GM20431 (cell line): ENCODE results near the gene POLR2I.

Source experiments
- in situ Hi-C: fragments of 300-500 bp; cut with MseI, MboI; formaldehyde crosslinking; loops from one replicate; pipeline ENCODE4 v1.15.0; 2020; ENCODE audit warnings: low sequenced_read_pairs; ENCODE audit not compliant: unreplicated experiment

Gene POLR2I

DNA sequence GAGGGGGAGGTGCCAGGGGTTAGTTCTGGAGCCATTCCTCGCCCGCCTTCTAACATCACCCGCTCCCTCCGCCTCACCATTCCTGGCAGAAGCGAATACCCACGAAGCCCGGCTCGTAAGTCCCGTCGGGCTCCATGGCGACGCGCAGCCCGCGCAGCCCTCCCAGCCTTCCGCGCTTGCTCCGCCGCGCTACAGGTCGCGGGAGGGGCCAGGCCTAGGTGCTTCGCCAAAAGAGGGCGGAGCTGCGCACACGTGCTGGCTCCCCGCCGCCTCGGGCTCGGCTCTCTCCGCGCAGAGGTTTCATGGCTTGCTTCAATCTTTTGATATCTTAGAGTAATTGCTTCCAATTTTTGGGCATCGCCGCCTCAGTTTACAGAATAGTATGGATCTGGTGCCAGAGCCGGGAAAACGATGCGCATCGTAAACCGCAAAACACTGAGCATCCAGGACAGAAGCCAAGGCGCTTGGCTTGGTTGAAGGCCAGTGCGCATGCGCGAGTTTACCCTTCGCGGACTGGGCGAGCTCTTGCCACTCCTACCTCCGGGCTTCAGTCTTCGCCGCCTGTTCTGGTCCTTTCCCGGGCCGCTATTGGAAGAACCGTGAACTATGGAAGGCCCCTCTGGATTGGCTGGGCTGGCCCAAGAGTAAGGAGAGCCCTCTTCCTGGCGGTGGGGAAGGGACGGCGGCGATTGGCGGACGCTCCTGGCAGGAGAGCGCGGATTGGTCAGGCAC, at the start of gene POLR2I:
TSS of gene POLR2I (minus strand) at position 155 of the 732 bp plus-strand sequence. CDS start at position 136, 19 bp downstream.
- in situ Hi-C loops: no loop called here

GRCh38 chr19:36163813-36164212, 49.1 kb upstream of the POLR2I start:
- in situ Hi-C loops: no loop called here

- in situ Hi-C loops: no loop called here
These were observed 46.3 kb upstream of the POLR2I start for GRCh38 chr19:36160821-36161596.

DNA sequence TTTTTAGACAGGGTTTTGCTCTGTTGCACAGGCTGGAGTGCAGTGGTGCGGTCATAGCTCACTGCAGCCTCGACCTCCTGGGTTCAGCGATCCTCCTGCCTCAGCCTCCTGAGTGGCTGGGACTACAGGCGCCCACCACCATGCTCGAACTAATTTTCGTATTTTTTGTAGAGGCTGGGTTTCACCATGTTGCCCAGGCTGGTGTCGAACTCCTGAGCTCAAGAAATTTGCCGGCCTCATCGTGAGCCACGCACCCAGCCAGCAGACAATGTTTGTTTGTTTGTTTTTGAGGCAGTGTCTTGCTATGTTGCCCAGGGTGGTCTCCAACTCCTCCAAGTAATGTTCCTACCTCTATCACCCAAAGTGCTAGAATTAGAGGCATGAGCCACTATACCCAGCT, 38.5 kb upstream of the POLR2I start:
- in situ Hi-C loops: no loop called here

- in situ Hi-C loops: no loop called here
These were observed 37.8 kb upstream of the POLR2I start, which contains the start of gene COX7A1 for GRCh38 chr19:36152352-36153091. COX7A1 (minus strand) TSS chr19:36152447; CDS start chr19:36152407, 40 bp downstream.

DNA sequence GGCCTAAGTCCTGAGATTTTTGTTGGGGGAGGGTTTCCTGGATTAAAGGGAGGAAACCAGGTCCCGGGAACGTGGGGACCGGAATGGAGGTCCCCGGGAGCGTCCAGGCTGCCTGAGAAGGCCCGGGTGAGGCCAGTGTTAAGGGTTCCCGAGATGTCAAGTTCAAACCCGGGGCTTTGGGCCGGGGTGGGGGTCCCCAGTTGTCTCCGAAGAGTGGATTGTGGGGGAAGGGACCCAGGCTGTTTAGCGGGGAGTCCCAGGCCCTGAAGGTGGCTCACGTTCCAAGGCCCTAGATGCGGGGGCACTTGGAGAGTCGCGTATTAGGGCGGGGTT, 37.3 kb upstream of the POLR2I start:
- in situ Hi-C loops: no loop called here

DNA sequence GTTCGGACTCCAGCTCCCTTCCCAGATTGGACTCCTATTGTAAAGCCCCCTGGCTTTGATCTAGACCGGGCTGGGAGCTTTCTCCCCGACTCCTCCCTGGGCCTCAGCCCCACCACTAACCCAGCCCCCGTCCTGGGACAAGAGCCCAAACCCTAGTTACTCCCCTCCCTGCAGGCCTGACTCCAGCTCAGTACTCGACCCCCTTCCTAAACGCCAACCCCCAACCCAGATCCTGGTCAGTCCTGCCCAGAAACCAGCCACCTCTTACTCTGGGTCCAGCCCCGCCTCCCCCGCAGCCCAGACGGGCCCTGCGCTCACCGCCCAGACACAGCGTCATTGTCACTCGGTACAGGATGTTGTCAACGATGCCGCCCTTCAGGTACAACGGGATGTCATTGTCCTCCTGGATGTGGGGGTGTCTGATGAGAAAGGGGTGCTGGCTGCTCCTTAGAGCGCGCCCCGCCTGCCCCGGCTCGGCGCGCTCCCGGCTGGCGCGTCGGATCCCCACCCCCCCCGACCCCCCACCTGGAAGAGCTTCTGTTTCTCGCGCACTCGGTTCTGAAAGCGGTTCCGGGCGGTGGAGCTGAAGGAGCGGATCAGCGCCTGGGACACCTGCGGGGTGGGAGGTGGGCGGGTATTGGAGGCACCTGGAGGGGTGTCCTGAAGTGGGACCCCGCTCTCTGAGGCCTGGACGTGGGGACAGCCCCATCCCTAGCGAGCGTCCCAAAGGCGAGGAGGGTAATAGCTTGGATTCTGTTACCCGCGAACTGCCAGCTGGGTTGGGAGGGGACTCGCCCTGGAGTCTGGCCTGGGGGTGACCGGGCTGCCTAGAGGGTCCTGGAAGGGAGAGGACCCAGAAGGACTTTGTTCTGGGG, 36.7 kb upstream of the POLR2I start:
- in situ Hi-C loops: no loop called here

GRCh38 chr19:36150586-36150985, 35.9 kb upstream of the POLR2I start:
- in situ Hi-C loops: no loop called here

DNA sequence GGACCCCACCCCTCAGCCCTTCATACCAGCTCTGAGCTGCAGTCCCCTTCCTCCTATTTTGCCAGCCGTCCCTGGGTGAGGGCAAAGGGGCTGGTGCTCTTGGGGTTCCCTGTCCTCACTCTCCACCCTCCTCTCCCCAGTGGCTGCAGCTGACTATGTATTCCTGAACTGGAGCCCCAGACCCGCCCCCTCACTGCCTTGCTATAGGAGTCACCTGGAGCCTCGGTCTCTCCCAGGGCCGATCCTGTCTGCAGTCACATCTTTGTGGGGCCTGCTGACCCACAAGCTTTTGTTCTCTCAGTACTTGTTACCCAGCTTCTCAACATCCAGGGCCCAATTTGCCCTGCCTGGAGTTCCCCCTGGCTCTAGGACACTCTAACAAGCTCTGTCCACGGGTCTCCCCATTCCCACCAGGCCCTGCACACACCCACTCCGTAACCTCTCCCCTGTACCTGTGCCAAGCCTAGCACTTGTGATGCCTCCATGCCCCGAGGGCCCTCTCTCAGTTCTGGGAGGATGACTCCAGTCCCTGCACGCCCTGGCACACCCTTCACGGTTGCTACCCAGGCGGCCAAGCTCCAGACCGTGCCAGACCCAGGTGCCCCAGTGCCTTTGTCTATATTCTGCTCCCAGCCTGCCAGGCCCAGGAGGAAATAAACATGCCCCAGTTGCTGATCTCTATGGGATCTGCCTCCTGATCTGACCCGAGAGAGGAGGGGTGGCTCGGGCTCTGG, 35.2 kb upstream of the POLR2I start:
- in situ Hi-C loops: no loop called here

DNA sequence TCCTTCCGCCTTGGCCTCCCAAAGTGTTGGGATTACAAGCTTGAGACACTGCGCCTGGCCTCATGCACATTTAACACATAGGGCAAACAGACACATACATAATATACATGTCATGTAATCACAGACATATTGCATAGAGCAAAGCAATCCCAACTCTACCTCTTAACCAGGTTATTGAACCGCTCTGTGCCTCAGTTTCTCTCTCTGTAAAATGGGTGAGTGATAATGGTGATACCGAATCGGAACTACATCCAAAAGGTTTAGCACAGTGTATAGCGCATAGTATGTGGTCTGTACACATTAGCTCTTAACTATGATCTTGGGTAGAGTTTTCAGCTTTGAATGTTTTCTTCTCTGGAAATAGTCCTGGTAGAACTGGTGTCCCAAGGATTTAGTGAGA, 29.9 kb upstream of the POLR2I start:
- in situ Hi-C loops: no loop called here

GRCh38 chr19:36142496-36142895, 27.8 kb upstream of the POLR2I start:
- in situ Hi-C loops: no loop called here

- in situ Hi-C loops: no loop called here
These were observed 27.4 kb upstream of the POLR2I start for GRCh38 chr19:36142046-36142445.

DNA sequence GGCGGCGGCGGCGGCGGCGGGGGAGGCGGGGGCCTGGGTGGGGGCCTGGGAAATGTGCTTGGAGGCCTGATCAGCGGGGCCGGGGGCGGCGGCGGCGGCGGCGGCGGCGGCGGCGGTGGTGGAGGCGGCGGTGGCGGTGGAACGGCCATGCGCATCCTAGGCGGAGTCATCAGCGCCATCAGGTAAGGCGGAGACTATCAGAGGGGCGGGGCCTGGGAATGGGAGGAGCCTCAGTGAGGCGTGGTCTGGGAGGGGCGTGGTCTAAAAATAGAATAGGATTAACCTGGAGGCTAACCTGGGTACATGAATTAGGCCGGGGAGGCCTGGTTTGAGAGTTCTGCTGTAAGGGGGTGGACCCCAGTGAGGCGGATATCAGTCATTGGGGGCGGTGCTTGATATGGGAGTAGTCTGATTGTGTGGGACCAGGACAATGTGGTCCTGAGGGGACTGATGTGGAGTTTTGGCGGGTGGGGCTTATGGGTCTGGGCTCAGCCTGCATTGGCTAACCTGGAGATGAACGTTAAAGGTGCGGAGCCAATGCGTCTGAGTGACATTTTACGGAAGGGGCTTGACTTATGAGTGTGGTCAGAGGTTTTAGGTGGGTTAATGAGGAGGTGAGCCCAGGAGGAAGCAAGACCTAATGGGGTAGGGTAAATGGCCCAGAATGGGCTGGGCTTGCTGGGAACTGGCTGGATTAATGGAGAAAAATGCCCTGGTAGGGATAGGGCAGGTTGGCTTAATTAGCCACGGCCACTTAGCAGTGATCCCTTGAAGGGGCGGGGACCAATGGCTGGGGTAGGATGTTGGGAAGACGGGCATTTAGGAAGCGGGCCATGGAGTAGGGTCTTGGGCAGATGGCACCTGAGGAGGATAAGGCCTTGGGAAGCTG, 26.6 kb upstream of the POLR2I start:
- in situ Hi-C loops: no loop called here

DNA sequence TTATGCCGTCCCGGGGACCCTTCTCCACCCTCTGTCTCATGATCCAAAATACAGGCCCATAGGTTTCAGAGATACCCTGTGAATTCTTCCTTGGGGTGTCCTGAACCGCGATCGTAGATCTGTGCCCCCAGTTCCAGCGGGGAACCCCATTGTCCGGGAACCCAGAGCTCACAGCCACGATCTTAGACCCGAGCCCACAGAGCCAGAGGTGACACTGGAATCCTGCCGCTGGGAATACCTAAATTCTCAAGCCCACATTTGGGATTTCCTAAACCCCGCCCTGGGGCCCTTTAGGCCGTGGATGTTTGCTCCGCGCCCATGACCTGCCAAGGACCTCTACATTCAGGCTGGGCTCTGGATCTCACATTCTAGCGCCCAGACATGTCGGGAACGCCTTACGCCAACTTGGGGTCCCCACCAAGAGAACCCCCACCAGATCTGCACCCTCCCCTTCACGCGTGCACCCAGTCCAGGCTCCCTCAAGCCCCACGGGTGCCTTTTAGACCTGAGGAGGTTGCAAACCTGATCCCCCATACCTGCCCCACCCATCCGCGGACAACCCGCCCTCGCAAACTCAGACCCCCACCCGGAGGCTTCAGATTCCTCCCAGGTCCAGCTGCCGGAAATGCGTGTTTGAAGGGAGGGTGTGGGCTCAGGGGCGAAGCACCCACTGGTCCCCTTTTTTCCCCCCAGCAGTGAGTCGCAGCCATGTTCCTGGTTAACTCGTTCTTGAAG, 25.8 kb upstream of the POLR2I start:
- in situ Hi-C loops: no loop called here

GRCh38 chr19:36139473-36140303, 25.0 kb upstream of the POLR2I start, which contains the start of gene CAPNS1:
CAPNS1 (plus strand) TSS chr19:36140066; CDS start chr19:36141012, 946 bp downstream.
- in situ Hi-C loops: no loop called here

- in situ Hi-C loops: no loop called here
These were observed 24.4 kb upstream of the POLR2I start for GRCh38 chr19:36139120-36139472.
